GM18873 (cell line): ENCODE data around the gene CNTN2.

ENCODE experiments used
- ATAC-seq: cut with Tn5 transposase; IDR thresholded peaks from one replicate; pipeline ENCODE4 v1.9.1; 2021; ENCODE audit warnings: mild to moderate bottlenecking, moderate library complexity, moderate number of reproducible peaks; ENCODE audit not compliant: unreplicated experiment, low FRiP score

CNTN2 gene, protein sequence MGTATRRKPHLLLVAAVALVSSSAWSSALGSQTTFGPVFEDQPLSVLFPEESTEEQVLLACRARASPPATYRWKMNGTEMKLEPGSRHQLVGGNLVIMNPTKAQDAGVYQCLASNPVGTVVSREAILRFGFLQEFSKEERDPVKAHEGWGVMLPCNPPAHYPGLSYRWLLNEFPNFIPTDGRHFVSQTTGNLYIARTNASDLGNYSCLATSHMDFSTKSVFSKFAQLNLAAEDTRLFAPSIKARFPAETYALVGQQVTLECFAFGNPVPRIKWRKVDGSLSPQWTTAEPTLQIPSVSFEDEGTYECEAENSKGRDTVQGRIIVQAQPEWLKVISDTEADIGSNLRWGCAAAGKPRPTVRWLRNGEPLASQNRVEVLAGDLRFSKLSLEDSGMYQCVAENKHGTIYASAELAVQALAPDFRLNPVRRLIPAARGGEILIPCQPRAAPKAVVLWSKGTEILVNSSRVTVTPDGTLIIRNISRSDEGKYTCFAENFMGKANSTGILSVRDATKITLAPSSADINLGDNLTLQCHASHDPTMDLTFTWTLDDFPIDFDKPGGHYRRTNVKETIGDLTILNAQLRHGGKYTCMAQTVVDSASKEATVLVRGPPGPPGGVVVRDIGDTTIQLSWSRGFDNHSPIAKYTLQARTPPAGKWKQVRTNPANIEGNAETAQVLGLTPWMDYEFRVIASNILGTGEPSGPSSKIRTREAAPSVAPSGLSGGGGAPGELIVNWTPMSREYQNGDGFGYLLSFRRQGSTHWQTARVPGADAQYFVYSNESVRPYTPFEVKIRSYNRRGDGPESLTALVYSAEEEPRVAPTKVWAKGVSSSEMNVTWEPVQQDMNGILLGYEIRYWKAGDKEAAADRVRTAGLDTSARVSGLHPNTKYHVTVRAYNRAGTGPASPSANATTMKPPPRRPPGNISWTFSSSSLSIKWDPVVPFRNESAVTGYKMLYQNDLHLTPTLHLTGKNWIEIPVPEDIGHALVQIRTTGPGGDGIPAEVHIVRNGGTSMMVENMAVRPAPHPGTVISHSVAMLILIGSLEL

DNA sequence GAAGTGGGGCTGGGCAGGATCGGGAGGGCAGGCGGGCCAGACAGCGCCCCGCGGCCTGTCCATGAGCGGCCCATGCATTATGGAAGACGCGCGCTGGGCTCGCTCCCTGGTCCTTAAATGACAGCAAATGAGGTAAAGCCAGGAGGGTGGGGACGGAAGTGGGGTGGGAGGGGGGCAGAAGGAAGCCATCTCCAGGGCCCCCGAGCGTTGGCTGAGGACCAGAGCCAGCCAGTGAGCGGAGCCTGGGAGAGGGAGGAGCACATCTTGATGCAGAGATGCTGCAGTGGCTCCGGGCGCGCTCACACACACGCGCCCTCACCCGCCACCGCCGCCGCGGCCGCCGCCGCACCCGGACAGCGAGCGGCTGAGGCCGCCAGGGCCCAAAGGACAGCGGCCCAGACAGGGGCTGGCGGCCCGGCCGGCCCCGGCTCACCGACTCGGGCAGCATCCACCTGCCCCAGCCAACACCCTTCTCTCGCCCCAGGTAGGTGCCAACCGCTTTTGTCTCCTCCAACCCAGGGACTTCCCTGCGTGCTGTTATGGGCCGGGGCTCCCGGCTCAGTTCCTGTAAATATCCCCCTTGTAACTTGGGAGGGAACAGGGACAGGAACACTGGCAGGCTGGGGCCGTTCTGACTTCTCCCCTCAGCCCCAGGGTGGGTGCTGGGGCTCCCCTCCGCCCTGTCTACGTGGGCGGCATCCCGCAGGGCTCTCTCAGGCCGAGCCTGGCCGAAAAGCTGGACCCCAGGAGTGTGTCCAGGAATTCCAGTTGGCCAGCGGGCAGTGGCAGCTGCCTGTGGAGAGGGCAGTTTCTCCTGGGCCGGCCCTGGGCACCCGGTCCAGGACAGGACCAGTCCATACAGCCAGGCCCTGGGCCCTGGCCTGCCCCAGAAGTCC is at the start of gene CNTN2:
Gene CNTN2 (plus strand): TSS at position 302 of the 896 bp plus-strand sequence. CDS start 9,974 bp downstream, outside the sequence.
- ATAC-seq, result no peak

DNA sequence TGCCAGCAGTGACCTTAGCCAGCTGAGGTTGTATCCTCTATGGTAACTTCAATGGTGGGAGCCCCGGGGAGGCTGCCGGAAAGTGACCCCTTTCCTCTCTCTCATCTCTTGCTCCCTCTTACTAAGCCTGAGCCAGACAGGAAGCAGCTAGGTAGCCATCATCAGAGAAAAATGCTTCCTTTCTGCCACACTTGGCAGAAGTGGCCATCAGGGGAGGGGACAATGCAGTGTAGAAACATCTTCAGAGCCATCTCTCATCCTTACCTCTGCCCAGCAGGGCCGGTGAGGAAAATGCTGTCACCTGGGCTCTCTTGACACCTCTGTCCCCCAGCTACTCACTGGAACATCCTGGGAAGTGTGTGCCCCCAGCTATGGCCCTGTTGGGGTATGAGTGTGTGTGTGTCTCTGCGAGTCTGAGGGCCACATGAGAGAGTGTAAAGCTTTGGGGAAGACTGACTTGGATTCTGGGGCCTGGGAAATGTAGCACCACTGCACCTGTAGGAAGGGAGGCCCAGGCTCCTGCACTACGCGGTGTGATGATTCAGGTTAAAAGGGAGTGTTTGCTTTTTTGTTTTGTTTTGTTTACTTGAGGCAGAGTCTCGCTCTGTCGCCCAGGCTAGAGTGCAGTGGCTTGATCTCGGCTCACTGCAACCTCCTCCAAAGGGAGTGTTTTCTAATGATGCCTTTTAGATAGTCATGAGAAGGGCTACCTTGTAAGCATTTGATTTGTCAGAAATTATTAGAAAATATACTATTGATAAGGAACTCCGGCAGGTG is 48.7 kb upstream of the CNTN2 start:
- ATAC-seq, result no peak

DNA sequence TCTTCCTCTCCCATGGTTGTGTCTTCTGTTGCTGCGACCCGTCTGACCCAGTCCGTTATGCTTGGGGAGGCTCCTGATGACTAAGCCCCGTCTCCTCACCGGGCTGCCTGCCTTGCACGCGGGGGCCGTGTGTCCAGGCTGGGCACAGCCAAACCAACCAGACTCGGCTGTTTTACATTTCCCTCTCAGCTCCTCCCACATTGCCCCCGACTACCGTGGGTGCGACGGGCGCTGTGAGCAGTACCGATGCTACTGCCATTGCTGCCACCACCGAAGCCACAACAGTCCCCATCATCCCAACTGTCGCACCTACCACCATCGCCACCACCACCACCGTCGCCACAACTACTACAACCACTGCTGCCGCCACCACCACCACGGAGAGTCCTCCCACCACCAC is 46.0 kb upstream of the CNTN2 start:
- no peak for ATAC-seq

DNA sequence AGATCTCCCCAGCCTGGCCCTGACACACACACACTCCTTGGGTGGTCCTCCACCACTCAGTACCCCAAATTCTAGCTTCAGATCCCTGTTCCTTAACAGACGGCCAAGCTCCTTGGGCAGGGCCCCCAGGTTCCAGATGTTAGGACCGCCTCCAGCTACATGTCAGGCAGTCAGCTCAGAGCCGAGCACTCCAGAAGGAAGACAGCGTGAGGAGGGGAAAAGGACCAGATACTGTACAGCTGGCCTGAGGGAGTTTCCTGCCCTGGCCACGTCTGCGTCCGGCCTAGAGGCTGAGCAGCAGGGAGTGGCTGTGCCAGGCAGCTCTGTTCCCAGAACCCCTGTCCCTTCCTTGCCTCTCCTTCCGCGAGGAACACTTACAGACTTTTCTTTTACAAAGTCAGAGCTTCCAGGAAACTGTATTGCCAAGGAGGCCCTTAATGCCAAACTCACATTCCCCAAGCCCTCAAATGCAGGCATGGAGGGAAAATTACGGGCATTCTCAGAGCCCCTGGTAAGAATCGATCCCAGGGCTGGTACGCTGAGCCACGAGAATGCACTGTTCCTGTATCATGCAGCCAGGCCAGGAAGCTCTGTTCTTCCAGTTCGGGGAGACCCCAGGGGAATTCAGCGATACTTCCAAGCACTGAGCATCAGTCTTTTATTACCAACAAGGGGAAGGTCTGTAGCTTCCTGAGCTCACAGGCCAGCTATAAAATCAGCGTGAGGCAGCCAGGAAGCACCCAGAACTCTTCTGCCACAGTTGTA is 45.2 kb upstream of the CNTN2 start:
- no peak for ATAC-seq

DNA sequence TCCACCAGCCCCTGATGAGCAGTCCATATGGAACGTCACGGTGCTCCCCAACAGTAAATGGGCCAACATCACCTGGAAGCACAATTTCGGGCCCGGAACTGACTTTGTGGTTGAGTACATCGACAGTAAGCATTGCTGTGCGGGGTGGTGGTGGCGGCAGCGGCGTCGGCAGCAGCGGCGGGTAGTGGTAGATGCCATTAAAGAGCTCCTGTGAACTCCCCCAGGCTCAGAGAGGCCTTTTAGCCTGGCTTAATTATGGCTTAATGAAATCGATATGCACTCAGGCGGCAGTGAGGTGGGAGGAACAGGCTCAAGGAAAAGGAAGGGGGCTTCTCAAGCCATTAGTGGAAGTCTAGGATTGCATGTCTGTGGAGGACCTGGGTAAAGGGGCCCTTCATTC is 41.9 kb upstream of the CNTN2 start:
- no peak for ATAC-seq

DNA sequence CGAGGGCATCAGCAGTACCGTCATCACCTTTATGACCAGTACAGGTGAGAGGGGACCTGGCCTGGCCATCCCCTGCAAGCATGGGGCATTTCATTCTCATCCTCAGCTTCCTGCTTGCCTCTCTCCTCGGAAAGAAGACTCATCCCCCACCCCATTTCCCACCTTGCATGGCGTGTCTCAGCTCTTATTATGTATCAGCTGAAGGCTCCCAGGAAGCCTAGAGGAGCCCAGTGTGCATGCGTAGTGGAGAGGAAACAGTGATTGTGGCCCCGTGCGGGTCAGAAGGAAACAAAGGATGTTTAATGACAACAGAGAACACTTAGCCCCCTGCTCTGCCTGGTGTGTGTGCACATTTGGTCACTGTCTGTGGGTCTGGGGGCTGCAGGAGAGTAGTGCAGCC is 40.3 kb upstream of the CNTN2 start:
- no peak for ATAC-seq

DNA sequence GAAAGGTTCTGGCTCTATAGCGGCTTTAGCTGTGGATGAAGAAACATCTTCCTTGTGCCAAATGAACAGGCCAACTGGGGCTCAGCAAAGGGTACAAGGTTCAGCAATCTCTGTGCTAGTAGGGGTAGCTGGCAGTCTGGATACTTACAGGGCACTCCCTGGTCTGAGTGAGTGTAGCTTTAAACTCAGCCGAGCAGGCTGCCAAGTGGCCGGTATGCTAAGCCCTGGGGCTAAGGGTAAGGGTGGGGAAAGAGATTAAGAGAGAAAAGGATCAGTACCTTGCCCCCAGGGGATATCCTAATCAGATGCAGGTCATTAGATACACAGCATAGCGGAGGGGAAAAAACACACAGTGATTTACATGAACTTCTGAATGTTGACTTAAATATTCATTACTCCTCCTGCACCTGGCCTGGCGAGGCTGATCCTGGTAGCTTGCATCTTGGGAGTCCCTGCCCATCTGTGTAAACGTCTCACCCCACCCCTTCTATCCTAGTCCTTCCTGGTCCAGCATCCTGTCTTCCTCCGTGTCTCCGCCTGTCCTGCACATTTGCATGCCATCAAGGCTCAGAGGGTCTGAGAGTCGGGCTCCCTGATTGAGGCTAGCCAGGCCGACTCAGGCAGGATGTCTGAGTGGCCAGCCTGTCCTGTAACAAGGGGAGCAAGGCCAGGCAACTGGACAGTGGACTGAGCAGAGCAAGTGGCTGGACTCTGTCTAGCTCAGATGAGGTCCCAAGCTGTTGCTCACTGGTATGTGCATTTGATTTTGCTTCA is 39.5 kb upstream of the CNTN2 start:
- no peak for ATAC-seq

DNA sequence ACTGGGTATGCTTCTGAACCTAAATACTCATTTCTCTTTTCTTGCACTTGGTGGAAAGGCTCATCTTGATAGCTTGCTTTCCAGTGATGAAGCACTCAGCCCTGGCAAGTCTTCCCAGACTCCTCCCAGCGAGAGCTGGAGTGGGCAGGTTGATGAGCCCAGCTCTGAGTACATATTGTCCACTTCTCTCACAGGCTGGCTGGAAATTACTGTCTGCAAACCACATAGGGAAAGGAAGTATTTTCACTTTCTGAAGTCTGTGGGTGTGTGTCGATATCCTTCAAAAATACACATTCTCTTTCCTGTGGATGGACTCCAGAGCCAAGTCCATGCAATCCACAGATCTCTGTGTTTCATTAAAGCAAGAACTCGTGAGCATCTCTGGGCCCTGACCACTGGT is 38.7 kb upstream of the CNTN2 start:
- no peak for ATAC-seq

DNA sequence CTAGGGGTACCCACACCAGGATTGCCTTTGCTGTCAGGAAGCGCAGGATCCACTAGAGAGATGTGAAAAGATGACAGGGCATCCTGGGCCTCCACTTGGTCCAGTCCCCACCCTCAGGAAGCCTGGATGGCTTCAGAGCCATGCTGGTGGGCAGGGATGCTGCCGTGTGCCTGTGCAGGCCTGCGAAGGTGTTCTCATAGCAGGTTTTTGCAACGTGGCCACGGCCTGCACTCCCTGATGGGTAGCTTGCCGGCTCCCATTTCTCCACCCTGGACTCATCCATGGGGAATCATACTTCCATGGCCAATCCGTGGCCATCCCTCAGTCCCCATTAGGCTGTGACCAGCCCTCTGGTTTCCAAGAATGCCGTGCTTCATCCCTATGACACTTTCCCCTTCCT is 34.1 kb upstream of the CNTN2 start:
- no peak for ATAC-seq

DNA sequence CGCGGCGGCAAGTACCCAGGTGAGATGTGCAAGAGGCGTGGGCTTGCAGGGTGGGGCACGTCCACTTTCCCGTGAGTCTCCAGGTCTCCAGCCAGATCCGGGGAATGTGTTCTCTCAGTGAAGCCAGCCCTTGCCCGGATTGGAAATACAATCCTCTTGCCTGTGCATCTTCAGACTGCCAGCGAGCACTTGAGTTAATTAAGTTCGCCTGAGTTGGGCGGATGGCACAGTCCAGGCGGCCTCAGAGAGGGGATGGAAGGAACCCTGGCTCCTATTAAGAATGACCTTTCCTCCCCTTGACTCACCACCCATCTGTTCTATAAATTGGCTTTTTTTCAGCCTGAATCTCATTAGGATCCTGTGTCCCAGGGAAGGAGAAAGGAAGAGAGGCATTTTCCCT is 33.3 kb upstream of the CNTN2 start:
- ATAC-seq, result no peak

DNA sequence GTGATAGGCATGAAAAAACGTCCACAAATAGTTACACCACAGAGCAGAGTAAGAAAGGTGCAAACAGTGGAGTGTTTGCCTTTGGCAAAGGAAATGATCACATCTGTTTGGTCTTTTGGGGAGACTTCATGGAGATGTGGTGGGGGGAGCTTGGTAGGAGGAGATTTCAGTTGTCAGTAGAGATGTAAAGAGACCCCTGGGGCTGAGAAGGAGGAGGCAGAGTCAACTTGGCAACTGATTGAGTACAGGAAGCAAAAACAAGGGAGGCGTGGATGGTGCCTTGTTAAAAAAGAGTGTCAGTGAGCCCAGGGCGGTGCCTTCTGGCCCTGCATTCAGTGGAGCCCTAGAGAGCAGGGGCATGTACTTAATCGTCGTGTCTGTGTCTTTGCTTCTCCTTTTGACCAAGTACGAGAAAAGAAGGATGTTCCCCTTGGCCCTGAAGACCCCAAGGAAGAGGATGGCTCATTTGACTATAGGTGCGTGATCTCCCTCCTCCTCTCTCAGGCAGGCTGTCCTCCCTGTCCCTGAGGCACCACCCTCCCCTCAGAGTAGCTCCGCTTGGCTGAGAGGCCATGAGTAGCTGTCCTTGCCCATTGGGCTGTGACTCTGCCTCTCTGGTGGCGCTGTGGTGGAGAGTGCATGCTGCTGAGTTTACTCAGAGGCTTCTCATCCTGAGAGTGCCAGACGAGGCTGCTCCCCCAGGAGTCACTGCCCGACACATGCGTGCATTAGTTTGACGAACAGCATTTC is 30.4 kb upstream of the CNTN2 start:
- no peak for ATAC-seq

DNA sequence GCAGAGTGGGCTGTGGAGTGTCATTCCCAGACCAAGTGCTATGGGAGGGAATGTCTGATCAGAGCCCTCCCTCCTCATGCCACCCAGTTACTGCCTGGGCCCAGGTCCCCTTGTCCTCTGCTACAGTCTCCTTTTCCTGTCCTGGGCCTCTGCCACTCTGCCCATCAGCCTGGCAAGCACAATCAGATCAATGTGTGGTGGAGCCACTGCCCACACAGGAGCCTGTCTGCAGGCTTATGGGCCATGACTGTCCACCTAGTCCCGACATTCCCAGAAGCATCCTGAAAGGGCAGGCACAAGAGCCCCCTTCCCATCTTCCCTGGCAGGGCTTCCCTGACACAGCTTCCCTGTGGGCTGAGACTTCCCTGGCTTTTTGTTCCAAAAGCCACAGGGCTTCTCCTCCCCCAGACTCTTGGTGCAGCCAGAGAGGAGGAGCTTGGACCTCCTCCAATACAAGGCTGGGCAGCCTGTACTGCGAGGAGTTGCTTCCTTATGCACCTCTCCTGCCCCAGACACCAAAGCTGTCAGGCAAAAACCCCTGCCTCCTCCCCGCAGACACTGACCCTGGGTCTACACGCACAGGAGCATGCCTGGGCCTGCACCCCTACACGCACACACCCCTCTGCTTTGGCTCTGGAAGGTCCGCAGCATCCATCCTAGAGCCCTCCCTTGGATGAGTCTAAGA is 29.2 kb upstream of the CNTN2 start:
- no peak for ATAC-seq

DNA sequence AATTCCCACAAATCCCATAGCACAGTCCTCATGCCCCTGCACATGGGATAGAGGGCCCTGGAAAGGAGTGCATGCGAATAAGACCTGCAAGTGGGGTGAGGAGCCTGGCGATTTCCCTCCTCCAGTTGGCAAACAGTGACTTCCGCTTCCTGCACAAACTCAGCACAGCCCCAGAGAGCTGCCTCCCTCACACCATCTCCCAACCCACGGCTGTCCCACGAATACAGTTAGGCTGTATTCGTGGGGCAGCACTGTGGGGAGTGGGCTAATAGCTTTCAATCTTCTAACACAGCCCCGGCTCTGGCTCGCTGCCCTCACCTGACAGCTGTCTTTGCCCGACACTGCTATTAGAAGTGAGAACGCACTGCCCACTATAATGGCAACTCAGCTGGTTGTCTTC is 28.2 kb upstream of the CNTN2 start:
- no peak for ATAC-seq

DNA sequence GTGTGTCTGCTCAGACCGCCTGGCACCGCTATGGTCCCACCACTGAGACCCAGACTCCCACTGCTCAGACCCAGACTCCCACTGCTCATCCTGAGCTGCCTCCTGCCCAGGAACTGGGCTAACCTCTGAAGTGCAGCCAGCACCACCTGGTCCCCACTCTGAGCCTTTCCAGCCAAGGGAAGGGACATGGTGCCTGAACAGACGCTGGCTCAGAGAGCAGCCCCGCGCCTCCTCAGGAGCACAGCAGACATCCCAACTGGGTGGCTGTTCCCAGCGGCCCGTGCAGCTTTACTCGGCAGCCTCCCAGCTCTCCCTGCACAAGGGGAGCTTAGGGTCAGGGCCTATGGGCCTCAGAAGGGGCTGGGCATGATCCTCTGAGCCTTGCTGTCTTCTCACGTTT is 27.8 kb upstream of the CNTN2 start:
- ATAC-seq, result no peak

DNA sequence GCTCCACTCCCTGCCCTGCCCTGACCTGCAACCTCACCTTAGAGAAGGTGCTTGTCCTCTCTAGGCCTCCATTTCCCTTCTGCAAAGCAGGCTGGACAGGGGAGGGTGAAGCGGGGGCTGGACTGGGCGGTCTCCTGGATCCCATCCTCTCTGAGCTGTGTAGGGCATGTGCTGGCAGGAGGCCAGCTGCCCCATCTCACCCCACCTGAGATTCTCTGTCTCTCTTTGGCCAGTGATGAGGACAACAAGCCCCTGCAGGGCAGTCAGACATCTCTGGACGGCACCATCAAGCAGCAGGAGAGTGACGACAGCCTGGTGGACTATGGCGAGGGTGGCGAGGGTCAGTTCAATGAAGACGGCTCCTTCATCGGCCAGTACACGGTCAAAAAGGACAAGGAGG is 26.9 kb upstream of the CNTN2 start:
- ATAC-seq, result no peak

DNA sequence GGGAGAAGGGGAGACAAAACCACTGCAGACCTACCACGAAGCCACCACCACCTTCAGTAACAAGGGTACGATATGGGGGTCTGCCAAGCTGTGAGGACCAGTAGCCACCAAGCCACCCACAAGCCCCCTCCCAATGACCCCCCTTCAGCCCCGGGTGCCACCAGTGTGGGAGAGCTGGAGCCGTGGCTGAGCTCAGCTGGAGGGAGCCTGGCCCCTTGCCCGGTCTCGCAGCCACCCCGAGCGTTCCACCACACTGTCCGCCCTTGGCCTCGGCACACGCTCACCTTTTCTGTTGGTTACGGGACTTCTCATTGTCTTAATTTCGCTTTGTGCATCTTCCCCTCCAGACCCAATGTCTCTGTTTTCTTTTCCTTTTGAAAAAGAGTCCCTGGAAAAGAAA is 26.4 kb upstream of the CNTN2 start:
- no peak for ATAC-seq

DNA sequence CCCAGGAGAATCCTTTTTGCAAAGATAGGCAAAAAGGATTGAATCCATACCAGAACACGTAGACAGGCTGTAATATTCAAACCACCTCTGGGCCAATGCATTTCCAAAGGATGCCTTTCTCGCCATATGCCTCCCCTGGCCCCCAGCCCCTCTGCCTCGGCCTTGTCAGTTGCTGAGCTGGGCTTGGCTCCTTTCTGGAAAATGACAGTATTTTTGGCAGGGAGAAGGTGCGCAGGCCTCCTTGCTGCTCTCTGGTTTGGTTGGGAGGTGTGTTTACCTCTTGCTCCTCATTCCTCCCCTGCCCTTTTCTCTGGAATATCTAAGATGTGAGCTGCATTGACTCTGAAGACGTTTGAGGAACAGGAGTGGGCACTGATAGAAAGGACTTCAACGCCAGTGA is 26.0 kb upstream of the CNTN2 start:
- no peak for ATAC-seq
